ENCODE results near the gene PLRG1.

- TF ChIP-seq, protein P1, sequence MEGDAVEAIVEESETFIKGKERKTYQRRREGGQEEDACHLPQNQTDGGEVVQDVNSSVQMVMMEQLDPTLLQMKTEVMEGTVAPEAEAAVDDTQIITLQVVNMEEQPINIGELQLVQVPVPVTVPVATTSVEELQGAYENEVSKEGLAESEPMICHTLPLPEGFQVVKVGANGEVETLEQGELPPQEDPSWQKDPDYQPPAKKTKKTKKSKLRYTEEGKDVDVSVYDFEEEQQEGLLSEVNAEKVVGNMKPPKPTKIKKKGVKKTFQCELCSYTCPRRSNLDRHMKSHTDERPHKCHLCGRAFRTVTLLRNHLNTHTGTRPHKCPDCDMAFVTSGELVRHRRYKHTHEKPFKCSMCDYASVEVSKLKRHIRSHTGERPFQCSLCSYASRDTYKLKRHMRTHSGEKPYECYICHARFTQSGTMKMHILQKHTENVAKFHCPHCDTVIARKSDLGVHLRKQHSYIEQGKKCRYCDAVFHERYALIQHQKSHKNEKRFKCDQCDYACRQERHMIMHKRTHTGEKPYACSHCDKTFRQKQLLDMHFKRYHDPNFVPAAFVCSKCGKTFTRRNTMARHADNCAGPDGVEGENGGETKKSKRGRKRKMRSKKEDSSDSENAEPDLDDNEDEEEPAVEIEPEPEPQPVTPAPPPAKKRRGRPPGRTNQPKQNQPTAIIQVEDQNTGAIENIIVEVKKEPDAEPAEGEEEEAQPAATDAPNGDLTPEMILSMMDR (IDR thresholded peaks at IDR 0.05): no peak
- no peak for TF ChIP-seq EZH2phosphoT487 (IDR thresholded peaks at IDR 0.05)
These were observed 33.0 kb upstream of the PLRG1 start for GRCh38 chr4:154583230-154583629.

Measured in neural progenitor cell (in vitro differentiated cells).